K562 (cell line): ENCODE results near the gene KHNYN. TPM values are rescaled to one million over a fixed set of nuclear protein-coding genes. Genes with fewer than 3 reads are reported as not detected.

Experiments used
- MEIS2 ChIP-seq: fragments of 450-650 bp; IDR thresholded peaks from 2 replicates; pipeline ENCODE4 v1.6.1; 2014; ENCODE audit warnings: mild to moderate bottlenecking; ENCODE audit not compliant: partially characterized antibody
- SREBF1 ChIP-seq: fragments of 150-350 bp; IDR thresholded peaks from 2 replicates; pipeline ENCODE4 v1.6.1; 2014; ENCODE audit warnings: antibody characterized with exemption, low read depth, low read length, borderline replicate concordance
- polyA plus RNA-seq, 8 experiments: library from polyadenylated mRNA; depleted of rRNA in 4 of 8; stranded (reverse) in 5 of 8; unstranded in 3 of 8; fragments of >200 nt; fragmentation: Nextera tagmentation in 2 of 8; fragmentation: Illumina TruSeq in 1 of 8; extraction: Ambion mirVana in 2 of 8; extraction: Trizol in 1 of 8; gene quantifications; 2 replicates each; pipeline versions ENCODE4 v1.2.1 to v1.2.3, GENCODE V29; 2011 to 2014; ENCODE audit warnings: inconsistent platforms in 1 of 8, missing spikeins in 1 of 8
- total RNA-seq, 7 experiments: library from RNA; depleted of rRNA in 6 of 7; stranded (reverse); fragments of >200 nt in 6 of 7; fragmentation: Illumina TruSeq in 2 of 7; extraction: Trizol in 2 of 7; gene quantifications; 2 replicates each; pipeline versions ENCODE4 v1.2.1 to v1.2.3, GENCODE V29; 2011 to 2021; ENCODE audit warnings: low replicate concordance in 1 of 7
- TF ChIP-seq, protein P1 (sequence below): fragments of 450-650 bp; IDR thresholded peaks from 2 replicates; pipeline ENCODE4 v1.6.1; 2016; ENCODE audit warnings: low read depth

The KHNYN gene
- total and polyA plus RNA-seq, 9 of the 15 experiments (the other 6 are each of a cell fraction or from before 2014, with no cell fraction given) = 0.76 to 26.0 (median 14.1) TPM

- TF ChIP-seq, protein P1, sequence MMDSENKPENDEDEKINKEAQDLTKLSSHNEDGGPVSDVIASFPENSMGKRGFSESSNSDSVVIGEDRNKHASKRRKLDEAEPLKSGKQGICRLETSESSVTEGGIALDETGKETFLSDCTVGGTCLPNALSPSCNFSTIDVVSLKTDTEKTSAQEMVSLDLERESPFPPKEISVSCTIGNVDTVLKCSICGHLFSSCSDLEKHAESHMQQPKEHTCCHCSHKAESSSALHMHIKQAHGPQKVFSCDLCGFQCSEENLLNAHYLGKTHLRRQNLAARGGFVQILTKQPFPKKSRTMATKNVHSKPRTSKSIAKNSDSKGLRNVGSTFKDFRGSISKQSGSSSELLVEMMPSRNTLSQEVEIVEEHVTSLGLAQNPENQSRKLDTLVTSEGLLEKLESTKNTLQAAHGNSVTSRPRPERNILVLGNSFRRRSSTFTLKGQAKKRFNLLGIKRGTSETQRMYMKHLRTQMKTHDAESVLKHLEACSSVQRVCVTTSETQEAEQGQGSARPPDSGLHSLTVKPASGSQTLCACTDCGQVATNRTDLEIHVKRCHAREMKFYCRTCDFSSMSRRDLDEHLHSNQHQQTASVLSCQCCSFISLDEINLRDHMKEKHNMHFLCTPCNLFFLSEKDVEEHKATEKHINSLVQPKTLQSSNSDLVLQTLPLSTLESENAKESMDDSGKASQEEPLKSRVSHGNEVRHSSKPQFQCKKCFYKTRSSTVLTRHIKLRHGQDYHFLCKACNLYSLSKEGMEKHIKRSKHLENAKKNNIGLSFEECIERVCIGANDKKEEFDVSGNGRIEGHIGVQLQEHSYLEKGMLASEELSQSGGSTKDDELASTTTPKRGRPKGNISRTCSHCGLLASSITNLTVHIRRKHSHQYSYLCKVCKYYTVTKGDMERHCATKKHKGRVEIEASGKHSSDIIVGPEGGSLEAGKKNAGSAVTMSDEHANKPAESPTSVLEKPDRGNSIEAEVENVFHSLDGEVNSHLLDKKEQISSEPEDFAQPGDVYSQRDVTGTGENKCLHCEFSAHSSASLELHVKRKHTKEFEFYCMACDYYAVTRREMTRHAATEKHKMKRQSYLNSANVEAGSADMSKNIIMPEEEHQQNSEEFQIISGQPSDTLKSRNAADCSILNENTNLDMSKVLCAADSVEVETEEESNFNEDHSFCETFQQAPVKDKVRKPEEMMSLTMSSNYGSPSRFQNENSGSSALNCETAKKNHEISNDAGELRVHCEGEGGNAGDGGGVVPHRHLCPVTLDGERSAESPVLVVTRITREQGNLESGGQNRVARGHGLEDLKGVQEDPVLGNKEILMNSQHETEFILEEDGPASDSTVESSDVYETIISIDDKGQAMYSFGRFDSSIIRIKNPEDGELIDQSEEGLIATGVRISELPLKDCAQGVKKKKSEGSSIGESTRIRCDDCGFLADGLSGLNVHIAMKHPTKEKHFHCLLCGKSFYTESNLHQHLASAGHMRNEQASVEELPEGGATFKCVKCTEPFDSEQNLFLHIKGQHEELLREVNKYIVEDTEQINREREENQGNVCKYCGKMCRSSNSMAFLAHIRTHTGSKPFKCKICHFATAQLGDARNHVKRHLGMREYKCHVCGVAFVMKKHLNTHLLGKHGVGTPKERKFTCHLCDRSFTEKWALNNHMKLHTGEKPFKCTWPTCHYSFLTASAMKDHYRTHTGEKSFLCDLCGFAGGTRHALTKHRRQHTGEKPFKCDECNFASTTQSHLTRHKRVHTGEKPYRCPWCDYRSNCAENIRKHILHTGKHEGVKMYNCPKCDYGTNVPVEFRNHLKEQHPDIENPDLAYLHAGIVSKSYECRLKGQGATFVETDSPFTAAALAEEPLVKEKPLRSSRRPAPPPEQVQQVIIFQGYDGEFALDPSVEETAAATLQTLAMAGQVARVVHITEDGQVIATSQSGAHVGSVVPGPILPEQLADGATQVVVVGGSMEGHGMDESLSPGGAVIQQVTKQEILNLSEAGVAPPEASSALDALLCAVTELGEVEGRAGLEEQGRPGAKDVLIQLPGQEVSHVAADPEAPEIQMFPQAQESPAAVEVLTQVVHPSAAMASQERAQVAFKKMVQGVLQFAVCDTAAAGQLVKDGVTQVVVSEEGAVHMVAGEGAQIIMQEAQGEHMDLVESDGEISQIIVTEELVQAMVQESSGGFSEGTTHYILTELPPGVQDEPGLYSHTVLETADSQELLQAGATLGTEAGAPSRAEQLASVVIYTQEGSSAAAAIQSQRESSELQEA = no peak
- TF ChIP-seq MEIS2 (no peak), SREBF1 (no peak)
Measured at GRCh38 chr14:24407608-24408325, 22.0 kb upstream of the KHNYN start (continued).
